SK-N-SH treated with all-trans-retinoic acid at 6 μM for 48 hours (cell line): Measurements from ENCODE around the gene CHPF2.

ENCODE experiments used
- ATAC-seq: fragments of 200-7000 bp; cut with Tn5 transposase; 3 replicates; pipeline ENCODE4 v1.9.1; 2020; ENCODE audit warnings: mild to moderate bottlenecking, moderate library complexity
- ARNTL ChIP-seq: fragments of 450-650 bp; formaldehyde crosslinking; IDR thresholded peaks from 2 replicates; pipeline ENCODE4 v1.5.0; 2020; ENCODE audit warnings: low read depth, mild to moderate bottlenecking, moderate library complexity, borderline replicate concordance
- BACH2 ChIP-seq: fragments of 250-450 bp; sonication (Bioruptor Pico); IDR thresholded peaks from 2 replicates; pipeline ENCODE4 v1.9.0; 2021; ENCODE audit warnings: mild to moderate bottlenecking, borderline replicate concordance
- ESRRG ChIP-seq: fragments of 250-450 bp; sonication (Bioruptor Pico); IDR thresholded peaks from 2 replicates; pipeline ENCODE4 v1.6.1; 2021; ENCODE audit warnings: mild to moderate bottlenecking
- GLIS3 ChIP-seq: fragments of 250-450 bp; sonication (Bioruptor Pico); IDR thresholded peaks from 2 replicates; pipeline ENCODE4 v1.5.0; 2020; ENCODE audit warnings: mild to moderate bottlenecking, moderate library complexity
- ISL1 ChIP-seq: fragments of 250-450 bp; sonication (Bioruptor Pico); IDR thresholded peaks from 2 replicates; pipeline ENCODE4 v2.1.2; 2022; ENCODE audit warnings: mild to moderate bottlenecking, moderate library complexity
- PATZ1 ChIP-seq: fragments of 250-450 bp; sonication (Bioruptor Pico); IDR thresholded peaks from 2 replicates; pipeline ENCODE4 v1.8.0; 2020; ENCODE audit warnings: mild to moderate bottlenecking, moderate library complexity, borderline replicate concordance
- PPARA ChIP-seq: fragments of 250-450 bp; sonication (Bioruptor Pico); IDR thresholded peaks from 2 replicates; pipeline ENCODE4 v1.5.0; 2020; ENCODE audit warnings: mild to moderate bottlenecking, borderline replicate concordance
- RARB ChIP-seq: fragments of 250-450 bp; sonication (Bioruptor Pico); IDR thresholded peaks from 2 replicates; pipeline ENCODE4 v1.8.0; 2021; ENCODE audit warnings: mild to moderate bottlenecking, moderate library complexity
- SNAI2 ChIP-seq: fragments of 250-450 bp; sonication (Bioruptor Pico); IDR thresholded peaks from 2 replicates; pipeline ENCODE4 v1.5.0; 2020; ENCODE audit warnings: mild to moderate bottlenecking, moderate library complexity
- TCF4 ChIP-seq: fragments of 250-450 bp; sonication (Bioruptor Pico); IDR thresholded peaks from 2 replicates; pipeline ENCODE4 v1.8.0; 2021; ENCODE audit warnings: mild to moderate bottlenecking, moderate library complexity, borderline replicate concordance
- ZC3H10 ChIP-seq: fragments of 250-450 bp; sonication (Bioruptor Pico); IDR thresholded peaks from 2 replicates; pipeline ENCODE4 v1.5.1; 2021; ENCODE audit warnings: mild to moderate bottlenecking, moderate library complexity
- ZNF70 ChIP-seq: fragments of 450-650 bp; formaldehyde crosslinking; IDR thresholded peaks from 2 replicates; pipeline ENCODE4 v1.5.0; 2020; ENCODE audit warnings: mild to moderate bottlenecking, moderate library complexity
- ZNF8 ChIP-seq: fragments of 450-650 bp; formaldehyde crosslinking; IDR thresholded peaks from 2 replicates; pipeline ENCODE4 v1.5.0; 2020; ENCODE audit warnings: mild to moderate bottlenecking, moderate library complexity
- TF ChIP-seq, protein P1 (sequence below): fragments of 250-450 bp; sonication (Bioruptor Pico); IDR thresholded peaks from 2 replicates; pipeline ENCODE4 v1.8.0; 2021; ENCODE audit warnings: low read depth, mild to moderate bottlenecking, moderate library complexity, borderline replicate concordance
- TF ChIP-seq, protein P2 (sequence below): fragments of 250-450 bp; sonication (Bioruptor Pico); IDR thresholded peaks from 2 replicates; pipeline ENCODE4 v1.5.1; 2021; ENCODE audit warnings: mild to moderate bottlenecking, moderate library complexity
- TF ChIP-seq, protein P3 (sequence below): fragments of 250-450 bp; sonication (Bioruptor Pico); IDR thresholded peaks from 2 replicates; pipeline ENCODE4 v1.5.1; 2020; ENCODE audit warnings: low read depth, mild to moderate bottlenecking, moderate library complexity
- TF ChIP-seq, protein P4 (sequence below): fragments of 250-450 bp; sonication (Bioruptor Pico); IDR thresholded peaks from 2 replicates; pipeline ENCODE4 v1.5.0; 2020; ENCODE audit warnings: mild to moderate bottlenecking, moderate library complexity

CHPF2 gene

GRCh38 chr7:151198945-151199848 is 33.1 kb upstream of the CHPF2 start:
- TF ChIP-seq ISL1 (CRISPR knock-in tag) (no peak), ZNF8 (CRISPR knock-in tag) (no peak), ARNTL (CRISPR knock-in tag) (no peak), PPARA (CRISPR knock-in tag) (no peak)
- TF ChIP-seq, protein P1, sequence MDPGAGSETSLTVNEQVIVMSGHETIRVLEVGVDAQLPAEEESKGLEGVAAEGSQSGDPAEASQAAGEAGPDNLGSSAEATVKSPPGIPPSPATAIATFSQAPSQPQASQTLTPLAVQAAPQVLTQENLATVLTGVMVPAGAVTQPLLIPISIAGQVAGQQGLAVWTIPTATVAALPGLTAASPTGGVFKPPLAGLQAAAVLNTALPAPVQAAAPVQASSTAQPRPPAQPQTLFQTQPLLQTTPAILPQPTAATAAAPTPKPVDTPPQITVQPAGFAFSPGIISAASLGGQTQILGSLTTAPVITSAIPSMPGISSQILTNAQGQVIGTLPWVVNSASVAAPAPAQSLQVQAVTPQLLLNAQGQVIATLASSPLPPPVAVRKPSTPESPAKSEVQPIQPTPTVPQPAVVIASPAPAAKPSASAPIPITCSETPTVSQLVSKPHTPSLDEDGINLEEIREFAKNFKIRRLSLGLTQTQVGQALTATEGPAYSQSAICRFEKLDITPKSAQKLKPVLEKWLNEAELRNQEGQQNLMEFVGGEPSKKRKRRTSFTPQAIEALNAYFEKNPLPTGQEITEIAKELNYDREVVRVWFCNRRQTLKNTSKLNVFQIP (CRISPR knock-in tag): no peak
- ATAC-seq: no peak

DNA sequence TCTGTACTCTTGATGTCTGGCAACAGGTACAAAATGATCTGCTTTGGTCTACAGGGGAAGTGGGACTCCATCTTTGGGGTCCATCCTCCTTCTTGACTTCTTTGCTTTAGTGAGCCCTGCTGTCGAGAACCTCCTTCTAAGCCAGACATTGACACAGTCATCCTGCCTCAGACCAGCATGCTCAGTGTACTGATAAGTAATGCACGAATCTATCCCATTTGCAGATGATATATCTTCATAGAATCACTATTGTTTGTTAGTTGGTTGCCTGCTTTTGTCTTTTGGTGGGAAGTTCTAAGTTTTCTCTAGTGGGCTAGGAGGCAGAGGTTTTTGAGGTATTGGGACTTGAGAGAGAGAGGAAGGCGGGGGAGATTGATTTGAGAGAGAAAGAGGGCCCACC is 30.9 kb upstream of the CHPF2 start:
- ATAC-seq: no peak
- no peak for TF ChIP-seq RARB
- no peak for TF ChIP-seq BACH2
- no peak for TF ChIP-seq TCF4
- TF ChIP-seq, all 23 proteins: peak for 0

DNA sequence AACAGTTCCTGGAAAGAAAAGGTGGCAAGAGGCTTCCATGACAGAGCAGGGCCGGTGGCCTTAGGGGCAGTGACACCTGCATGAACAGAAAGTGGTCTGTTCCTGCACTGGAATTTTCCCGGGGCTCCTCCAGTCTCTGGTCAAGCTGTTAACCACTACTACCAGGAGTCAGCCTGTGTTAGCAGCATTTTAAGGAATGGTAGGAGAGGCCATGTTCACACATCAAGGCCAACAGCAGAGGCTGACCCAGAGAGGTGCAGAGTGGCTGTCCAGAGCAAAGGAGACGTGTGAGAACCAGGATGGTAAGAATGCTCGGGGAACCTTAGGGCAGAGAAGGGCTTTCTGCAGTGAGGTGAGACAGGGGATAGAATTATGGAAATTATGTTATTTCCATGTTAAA is 30.5 kb upstream of the CHPF2 start:
- no peak for ATAC-seq
- no peak for TF ChIP-seq ARNTL (CRISPR knock-in tag)
- TF ChIP-seq ESRRG: no peak
- no peak for TF ChIP-seq TCF4
- TF ChIP-seq RARB: no peak
- TF ChIP-seq PATZ1 (CRISPR knock-in tag): no peak
- TF ChIP-seq ZNF70 (CRISPR knock-in tag): no peak
- TF ChIP-seq, all 23 proteins: peak for 0

GRCh38 chr7:151202836-151203235 is 29.4 kb upstream of the CHPF2 start:
- no peak for ATAC-seq
- no peak for TF ChIP-seq PATZ1 (CRISPR knock-in tag)
- TF ChIP-seq ARNTL (CRISPR knock-in tag): no peak
- TF ChIP-seq, protein P2, sequence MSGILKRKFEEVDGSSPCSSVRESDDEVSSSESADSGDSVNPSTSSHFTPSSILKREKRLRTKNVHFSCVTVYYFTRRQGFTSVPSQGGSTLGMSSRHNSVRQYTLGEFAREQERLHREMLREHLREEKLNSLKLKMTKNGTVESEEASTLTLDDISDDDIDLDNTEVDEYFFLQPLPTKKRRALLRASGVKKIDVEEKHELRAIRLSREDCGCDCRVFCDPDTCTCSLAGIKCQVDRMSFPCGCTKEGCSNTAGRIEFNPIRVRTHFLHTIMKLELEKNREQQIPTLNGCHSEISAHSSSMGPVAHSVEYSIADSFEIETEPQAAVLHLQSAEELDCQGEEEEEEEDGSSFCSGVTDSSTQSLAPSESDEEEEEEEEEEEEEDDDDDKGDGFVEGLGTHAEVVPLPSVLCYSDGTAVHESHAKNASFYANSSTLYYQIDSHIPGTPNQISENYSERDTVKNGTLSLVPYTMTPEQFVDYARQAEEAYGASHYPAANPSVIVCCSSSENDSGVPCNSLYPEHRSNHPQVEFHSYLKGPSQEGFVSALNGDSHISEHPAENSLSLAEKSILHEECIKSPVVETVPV (CRISPR knock-in tag): no peak
- TF ChIP-seq ZC3H10 (CRISPR knock-in tag): no peak
- TF ChIP-seq GLIS3 (CRISPR knock-in tag): no peak
- TF ChIP-seq SNAI2 (CRISPR knock-in tag): no peak
- no peak for TF ChIP-seq BACH2
- TF ChIP-seq ISL1 (CRISPR knock-in tag): no peak
- TF ChIP-seq RARB: no peak
- TF ChIP-seq, protein P3, sequence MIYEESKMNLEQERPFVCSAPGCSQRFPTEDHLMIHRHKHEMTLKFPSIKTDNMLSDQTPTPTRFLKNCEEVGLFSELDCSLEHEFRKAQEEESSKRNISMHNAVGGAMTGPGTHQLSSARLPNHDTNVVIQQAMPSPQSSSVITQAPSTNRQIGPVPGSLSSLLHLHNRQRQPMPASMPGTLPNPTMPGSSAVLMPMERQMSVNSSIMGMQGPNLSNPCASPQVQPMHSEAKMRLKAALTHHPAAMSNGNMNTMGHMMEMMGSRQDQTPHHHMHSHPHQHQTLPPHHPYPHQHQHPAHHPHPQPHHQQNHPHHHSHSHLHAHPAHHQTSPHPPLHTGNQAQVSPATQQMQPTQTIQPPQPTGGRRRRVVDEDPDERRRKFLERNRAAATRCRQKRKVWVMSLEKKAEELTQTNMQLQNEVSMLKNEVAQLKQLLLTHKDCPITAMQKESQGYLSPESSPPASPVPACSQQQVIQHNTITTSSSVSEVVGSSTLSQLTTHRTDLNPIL (CRISPR knock-in tag): no peak
- TF ChIP-seq TCF4: no peak
- TF ChIP-seq, protein P4, sequence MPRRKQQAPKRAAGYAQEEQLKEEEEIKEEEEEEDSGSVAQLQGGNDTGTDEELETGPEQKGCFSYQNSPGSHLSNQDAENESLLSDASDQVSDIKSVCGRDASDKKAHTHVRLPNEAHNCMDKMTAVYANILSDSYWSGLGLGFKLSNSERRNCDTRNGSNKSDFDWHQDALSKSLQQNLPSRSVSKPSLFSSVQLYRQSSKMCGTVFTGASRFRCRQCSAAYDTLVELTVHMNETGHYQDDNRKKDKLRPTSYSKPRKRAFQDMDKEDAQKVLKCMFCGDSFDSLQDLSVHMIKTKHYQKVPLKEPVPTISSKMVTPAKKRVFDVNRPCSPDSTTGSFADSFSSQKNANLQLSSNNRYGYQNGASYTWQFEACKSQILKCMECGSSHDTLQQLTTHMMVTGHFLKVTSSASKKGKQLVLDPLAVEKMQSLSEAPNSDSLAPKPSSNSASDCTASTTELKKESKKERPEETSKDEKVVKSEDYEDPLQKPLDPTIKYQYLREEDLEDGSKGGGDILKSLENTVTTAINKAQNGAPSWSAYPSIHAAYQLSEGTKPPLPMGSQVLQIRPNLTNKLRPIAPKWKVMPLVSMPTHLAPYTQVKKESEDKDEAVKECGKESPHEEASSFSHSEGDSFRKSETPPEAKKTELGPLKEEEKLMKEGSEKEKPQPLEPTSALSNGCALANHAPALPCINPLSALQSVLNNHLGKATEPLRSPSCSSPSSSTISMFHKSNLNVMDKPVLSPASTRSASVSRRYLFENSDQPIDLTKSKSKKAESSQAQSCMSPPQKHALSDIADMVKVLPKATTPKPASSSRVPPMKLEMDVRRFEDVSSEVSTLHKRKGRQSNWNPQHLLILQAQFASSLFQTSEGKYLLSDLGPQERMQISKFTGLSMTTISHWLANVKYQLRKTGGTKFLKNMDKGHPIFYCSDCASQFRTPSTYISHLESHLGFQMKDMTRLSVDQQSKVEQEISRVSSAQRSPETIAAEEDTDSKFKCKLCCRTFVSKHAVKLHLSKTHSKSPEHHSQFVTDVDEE (CRISPR knock-in tag): no peak
- no peak for TF ChIP-seq ZNF70 (CRISPR knock-in tag)
